ENCODE data around the gene ASXL2.

GRCh38 chr2:25758348-25758747, 119.9 kb downstream of the ASXL2 start:
- TF ChIP-seq CTCF (IDR thresholded peaks at IDR 0.05; ENCODE audit: low read depth, low read length) (no peak), EZH2phosphoT487 (IDR thresholded peaks at IDR 0.05; ENCODE audit: low read depth) (no peak)
